IPS DF 19.7 (cell line): Measurements from ENCODE around the gene PKNOX2.

Experiments
- DNase-seq: peaks from one replicate; pipeline ENCODE4 v3.0.0-alpha.2; 2013; ENCODE audit warnings: low read depth, low spot score

PKNOX2 gene

GRCh38 chr11:125284245-125284850 lies 119.8 kb downstream of the PKNOX2 start:
- DNase-seq, result no peak

- no peak for DNase-seq
Measured at GRCh38 chr11:125285844-125286243, 121.3 kb downstream of the PKNOX2 start.

- no peak for DNase-seq
Measured at GRCh38 chr11:125286486-125286885, 121.9 kb downstream of the PKNOX2 start.

- no peak for DNase-seq
Measured at GRCh38 chr11:125287491-125288210, 123.1 kb downstream of the PKNOX2 start.

GRCh38 chr11:125289419-125290098 lies 125.0 kb downstream of the PKNOX2 start:
- no peak for DNase-seq

GRCh38 chr11:125290263-125290662 lies 125.7 kb downstream of the PKNOX2 start:
- DNase-seq, result no peak

GRCh38 chr11:125292100-125292499 lies 127.5 kb downstream of the PKNOX2 start:
- DNase-seq, result no peak

GRCh38 chr11:125293596-125293995 lies 129.0 kb downstream of the PKNOX2 start:
- DNase-seq, result no peak

- no peak for DNase-seq
Measured at GRCh38 chr11:125295931-125296330, 131.4 kb downstream of the PKNOX2 start.

GRCh38 chr11:125297346-125297915 lies 132.9 kb downstream of the PKNOX2 start:
- DNase-seq, result no peak

- DNase-seq, result no peak
Measured at GRCh38 chr11:125299061-125299615, 134.6 kb downstream of the PKNOX2 start.

- no peak for DNase-seq
Measured at GRCh38 chr11:125299821-125300220, 135.3 kb downstream of the PKNOX2 start.

- DNase-seq, result no peak
Measured at GRCh38 chr11:125300791-125301218, 136.3 kb downstream of the PKNOX2 start.

- DNase-seq, result no peak
Measured at GRCh38 chr11:125301346-125301745, 136.8 kb downstream of the PKNOX2 start.

- DNase-seq, result no peak
Measured at GRCh38 chr11:125303186-125303585, 138.6 kb downstream of the PKNOX2 start.

GRCh38 chr11:125303694-125304093 lies 139.1 kb downstream of the PKNOX2 start:
- DNase-seq, result no peak

- DNase-seq, result no peak
Measured at GRCh38 chr11:125304136-125304535, 139.6 kb downstream of the PKNOX2 start.

GRCh38 chr11:125304876-125305275 lies 140.3 kb downstream of the PKNOX2 start:
- DNase-seq, result no peak

GRCh38 chr11:125305345-125305744 lies 140.8 kb downstream of the PKNOX2 start:
- DNase-seq, result no peak

GRCh38 chr11:125306476-125306875 lies 141.9 kb downstream of the PKNOX2 start:
- DNase-seq, result no peak

GRCh38 chr11:125308246-125308645 lies 143.7 kb downstream of the PKNOX2 start:
- no peak for DNase-seq

- DNase-seq, result no peak
Measured at GRCh38 chr11:125312391-125312790, 147.8 kb downstream of the PKNOX2 start.
